ENCODE measurements around the gene IRF1.

IRF1 gene

GRCh38 chr5:132496631-132497487 is 6.3 kb upstream of the IRF1 start:
- in situ Hi-C loops (cut with MboI; ENCODE audit: low sequenced_read_pairs, unreplicated experiment), result loop anchor here (5.0 kb wide), 1 partner anchor 105 kb away; no protein-coding TSS in a partner anchor
- peak; percentile 89 for DNase-seq (ENCODE audit: low spot score)
- TF ChIP-seq CTCF (IDR thresholded peaks at IDR 0.05; ENCODE audit: borderline replicate concordance, control extremely low read depth, extremely low read depth, insufficient read depth, missing control alignments), result no peak

DNA sequence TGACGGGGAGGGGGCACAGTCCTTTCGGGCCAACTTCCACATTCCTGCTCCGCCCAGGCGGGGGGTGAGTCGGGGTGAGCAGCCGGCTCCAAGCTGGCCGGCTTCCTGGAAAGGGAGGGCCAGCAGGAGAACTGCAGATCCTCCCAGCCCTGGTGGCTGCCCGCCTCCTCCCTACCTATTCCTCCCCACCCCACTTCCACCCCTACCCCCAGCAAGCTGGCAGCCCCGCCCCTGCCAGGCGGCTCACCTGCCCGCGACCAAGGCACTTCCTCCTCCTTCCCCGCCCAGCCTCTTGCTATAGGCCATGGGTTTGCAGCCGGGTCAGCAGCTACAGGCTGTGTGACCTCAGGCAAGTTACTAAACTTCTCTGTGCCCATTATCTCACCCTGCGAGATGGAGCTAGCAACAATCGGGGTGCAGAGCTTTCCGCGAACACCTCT is 5.6 kb upstream of the IRF1 start:
- in situ Hi-C loops (cut with MboI; ENCODE audit: low sequenced_read_pairs, unreplicated experiment), result loop anchor here (5.0 kb wide), 1 partner anchor 104 kb away; no protein-coding TSS in a partner anchor
- TF ChIP-seq CTCF (IDR thresholded peaks at IDR 0.05; ENCODE audit: borderline replicate concordance, control extremely low read depth, extremely low read depth, insufficient read depth, missing control alignments), result no peak
- DNase-seq (ENCODE audit: low spot score), result peak; percentile 71

DNA sequence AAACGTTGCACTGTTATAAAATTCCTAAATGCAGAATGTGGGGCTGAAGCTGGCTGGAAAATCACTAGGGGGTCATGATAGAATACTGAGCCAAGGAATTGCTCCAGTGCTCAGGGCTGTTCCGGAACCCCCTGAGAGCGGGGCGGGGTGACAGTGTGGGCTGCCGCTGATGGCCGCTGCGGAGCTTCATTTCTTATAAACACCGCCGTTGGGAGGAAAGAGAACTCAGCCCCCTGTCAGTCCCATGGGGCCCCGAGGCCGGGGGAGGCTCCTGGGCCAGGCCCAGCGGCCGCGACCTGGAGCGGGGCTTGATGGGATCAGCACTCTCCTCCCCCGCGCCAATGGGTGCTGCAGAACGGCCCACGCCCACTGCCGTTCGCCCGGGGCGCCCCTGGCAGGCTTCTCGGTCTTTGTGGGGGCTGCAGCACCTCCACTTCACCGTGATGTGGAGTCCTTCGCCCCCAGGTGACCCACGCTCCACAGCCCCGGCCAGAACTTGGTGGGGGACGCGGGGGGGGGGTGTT is 5.2 kb upstream of the IRF1 start:
- no peak for TF ChIP-seq CTCF (IDR thresholded peaks at IDR 0.05; ENCODE audit: borderline replicate concordance, control extremely low read depth, extremely low read depth, insufficient read depth, missing control alignments)
- DNase-seq (ENCODE audit: low spot score), result peak; percentile 88
- in situ Hi-C loops (cut with MboI; ENCODE audit: low sequenced_read_pairs, unreplicated experiment), result loop anchor here (5.0 kb wide), 1 partner anchor 103 kb away; no protein-coding TSS in a partner anchor

GRCh38 chr5:132493821-132494220 is 3.2 kb upstream of the IRF1 start:
- no peak for TF ChIP-seq CTCF (IDR thresholded peaks at IDR 0.05; ENCODE audit: borderline replicate concordance, control extremely low read depth, extremely low read depth, insufficient read depth, missing control alignments)
- in situ Hi-C loops (cut with MboI; ENCODE audit: low sequenced_read_pairs, unreplicated experiment), result no loop called here
- DNase-seq (ENCODE audit: low spot score), result no peak

- TF ChIP-seq CTCF (IDR thresholded peaks at IDR 0.05; ENCODE audit: borderline replicate concordance, control extremely low read depth, extremely low read depth, insufficient read depth, missing control alignments), result no peak
- in situ Hi-C loops (cut with MboI; ENCODE audit: low sequenced_read_pairs, unreplicated experiment), result no loop called here
- DNase-seq (ENCODE audit: low spot score), result no peak
These were observed 2.7 kb upstream of the IRF1 start for GRCh38 chr5:132493241-132493640.

- in situ Hi-C loops (cut with MboI; ENCODE audit: low sequenced_read_pairs, unreplicated experiment), result no loop called here
These were observed 2.0 kb upstream of the IRF1 start for GRCh38 chr5:132492386-132493125.

More at GRCh38 chr5:132492386-132493125, 2.0 kb upstream of the IRF1 start:
- TF ChIP-seq CTCF (IDR thresholded peaks at IDR 0.05; ENCODE audit: borderline replicate concordance, control extremely low read depth, extremely low read depth, insufficient read depth, missing control alignments), result no peak
- no peak for DNase-seq (ENCODE audit: low spot score)
